DND-41 (cell line): Measurements from ENCODE around the gene HLCS.

Experiments
- ATAC-seq: fragments of 200-7000 bp; cut with Tn5 transposase; 3 replicates; pipeline ENCODE4 v1.9.1; 2021; ENCODE audit warnings: low read depth; ENCODE audit not compliant: insufficient read depth
- DNase-seq: peaks from one replicate; pipeline ENCODE4 v3.0.0-alpha.2; 2020
- H2AFZ ChIP-seq: 2 replicates; pipeline ENCODE4 v1.6.0; 2012; ENCODE audit warnings: low read depth, low read length
- H3K27ac ChIP-seq: 2 replicates; pipeline ENCODE4 v1.5.1; 2012; ENCODE audit warnings: low read length, inconsistent platforms
- H3K27me3 ChIP-seq: fragments of 200-600 bp; sonication (generic); 2 replicates; pipeline ENCODE4 v1.6.0; 2012; ENCODE audit warnings: low read length, mild to moderate bottlenecking, inconsistent platforms; ENCODE audit not compliant: insufficient read depth, poor library complexity
- H3K36me3 ChIP-seq: 2 replicates; pipeline ENCODE4 v1.5.1; 2012; ENCODE audit warnings: low read length, inconsistent platforms; ENCODE audit not compliant: insufficient read depth
- H3K4me1 ChIP-seq: 2 replicates; pipeline ENCODE4 v1.5.1; 2012; ENCODE audit warnings: mild to moderate bottlenecking, low read length; ENCODE audit not compliant: insufficient read depth
- H3K4me2 ChIP-seq: 2 replicates; pipeline ENCODE4 v1.6.0; 2012; ENCODE audit warnings: mild to moderate bottlenecking, moderate library complexity, low read length, inconsistent platforms; ENCODE audit not compliant: insufficient read depth
- H3K4me3 ChIP-seq, 2 experiments: fragments of 200-600 bp in 1 of 2; shearing (Covaris generic) in 1 of 2; 2 replicates each; pipeline ENCODE4 v1.5.1; 2012 to 2016; ENCODE audit warnings: inconsistent platforms in 2 of 2, low read length in 2 of 2, mild to moderate bottlenecking in 2 of 2, low read depth in 1 of 2, moderate library complexity in 1 of 2
- H3K79me2 ChIP-seq: 2 replicates; pipeline ENCODE4 v1.6.0; 2012; ENCODE audit warnings: low read length, inconsistent platforms; ENCODE audit not compliant: insufficient read depth
- H3K9ac ChIP-seq: 2 replicates; pipeline ENCODE4 v1.6.0; 2012; ENCODE audit warnings: low read depth, mild to moderate bottlenecking, inconsistent platforms, low read length, moderate library complexity
- H3K9me3 ChIP-seq: 2 replicates; pipeline ENCODE4 v1.5.1; 2012; ENCODE audit warnings: low read length, moderate library complexity, mild to moderate bottlenecking, inconsistent platforms; ENCODE audit not compliant: insufficient read depth, severe bottlenecking
- H4K20me1 ChIP-seq: 2 replicates; pipeline ENCODE4 v1.6.0; 2012; ENCODE audit warnings: low read length; ENCODE audit not compliant: insufficient read depth
- EZH2 ChIP-seq: IDR thresholded peaks from 3 replicates; pipeline ENCODE4 v1.6.1; 2012; ENCODE audit warnings: borderline replicate concordance, low read depth, mild to moderate bottlenecking, moderate library complexity, low read length, inconsistent platforms; ENCODE audit not compliant: severe bottlenecking
- TF ChIP-seq, protein P1 (sequence below): IDR thresholded peaks from 2 replicates; pipeline ENCODE4 v1.5.1; 2012; ENCODE audit warnings: borderline replicate concordance, low read length, moderate library complexity, mild to moderate bottlenecking; ENCODE audit not compliant: poor library complexity, severe bottlenecking; ENCODE audit errors: extremely low read depth

HLCS gene

DNA sequence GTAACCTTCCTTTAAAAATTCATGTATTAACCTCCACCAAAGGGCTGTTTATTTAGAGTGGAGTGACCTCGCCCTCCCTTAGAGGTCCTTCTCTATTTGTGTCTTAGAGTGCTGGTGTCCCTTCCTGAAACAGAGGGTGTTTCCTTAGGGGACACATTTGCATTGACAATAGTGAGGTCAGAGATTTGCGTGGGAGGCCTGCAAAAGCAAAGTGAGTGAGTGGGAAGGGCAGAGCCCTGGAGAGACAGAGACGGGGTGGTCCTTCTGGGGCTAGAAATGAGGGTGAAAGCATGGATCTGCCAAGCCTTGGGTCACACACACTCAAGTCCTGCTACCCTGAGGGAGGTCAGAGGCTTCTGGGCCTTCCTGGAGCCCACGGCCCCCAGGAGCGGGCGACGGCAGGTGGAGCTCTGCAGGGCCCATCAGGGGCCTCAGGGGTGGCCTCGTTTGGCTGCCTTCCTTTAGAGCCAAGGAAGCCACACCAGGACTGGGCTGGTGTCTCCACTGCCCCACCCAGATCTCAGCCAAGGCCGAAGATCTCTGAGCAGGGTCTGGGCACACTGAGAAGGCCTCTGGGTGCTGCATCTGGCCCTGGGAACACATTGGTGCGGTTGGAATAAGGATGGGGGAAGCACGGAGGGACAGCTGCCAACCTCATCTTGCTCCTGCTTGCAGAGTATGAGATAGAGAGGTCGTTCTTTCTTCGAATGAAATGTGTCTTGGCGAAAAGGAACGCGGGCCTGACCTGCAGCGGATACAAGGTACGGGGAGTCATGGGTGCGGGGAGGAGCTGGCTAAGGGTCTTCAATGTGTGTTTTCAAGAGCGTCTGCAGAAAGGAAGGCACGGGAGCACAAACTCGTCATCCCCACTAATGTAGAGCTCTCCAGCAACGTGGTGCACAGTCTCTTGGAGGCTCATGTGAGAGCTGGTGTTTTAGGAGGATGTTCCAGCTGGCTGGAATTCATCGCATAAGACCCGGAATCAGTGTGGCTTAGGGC, 243.8 kb downstream of the HLCS start:
- Histone ChIP-seq H3K4me2 (no peak overlapping the region), H3K79me2 (no peaks in the 10 kb centered on the region), H3K4me3 (no peak overlapping the region), H2AFZ (no peak overlapping the region), H4K20me1 (no peaks in the 10 kb centered on the region), H3K4me1 (no peaks in the 10 kb centered on the region), H3K27me3 (no peaks in the 10 kb centered on the region), H3K9ac (no peak overlapping the region), H3K36me3 (no peaks in the 10 kb centered on the region), H3K27ac (no peak overlapping the region), H3K9me3 (no peaks in the 10 kb centered on the region)
- ATAC-seq, result no peak
- DNase-seq, result no peak
- TF ChIP-seq, protein P1, sequence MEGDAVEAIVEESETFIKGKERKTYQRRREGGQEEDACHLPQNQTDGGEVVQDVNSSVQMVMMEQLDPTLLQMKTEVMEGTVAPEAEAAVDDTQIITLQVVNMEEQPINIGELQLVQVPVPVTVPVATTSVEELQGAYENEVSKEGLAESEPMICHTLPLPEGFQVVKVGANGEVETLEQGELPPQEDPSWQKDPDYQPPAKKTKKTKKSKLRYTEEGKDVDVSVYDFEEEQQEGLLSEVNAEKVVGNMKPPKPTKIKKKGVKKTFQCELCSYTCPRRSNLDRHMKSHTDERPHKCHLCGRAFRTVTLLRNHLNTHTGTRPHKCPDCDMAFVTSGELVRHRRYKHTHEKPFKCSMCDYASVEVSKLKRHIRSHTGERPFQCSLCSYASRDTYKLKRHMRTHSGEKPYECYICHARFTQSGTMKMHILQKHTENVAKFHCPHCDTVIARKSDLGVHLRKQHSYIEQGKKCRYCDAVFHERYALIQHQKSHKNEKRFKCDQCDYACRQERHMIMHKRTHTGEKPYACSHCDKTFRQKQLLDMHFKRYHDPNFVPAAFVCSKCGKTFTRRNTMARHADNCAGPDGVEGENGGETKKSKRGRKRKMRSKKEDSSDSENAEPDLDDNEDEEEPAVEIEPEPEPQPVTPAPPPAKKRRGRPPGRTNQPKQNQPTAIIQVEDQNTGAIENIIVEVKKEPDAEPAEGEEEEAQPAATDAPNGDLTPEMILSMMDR, result no peak
- no peak for TF ChIP-seq EZH2

DNA sequence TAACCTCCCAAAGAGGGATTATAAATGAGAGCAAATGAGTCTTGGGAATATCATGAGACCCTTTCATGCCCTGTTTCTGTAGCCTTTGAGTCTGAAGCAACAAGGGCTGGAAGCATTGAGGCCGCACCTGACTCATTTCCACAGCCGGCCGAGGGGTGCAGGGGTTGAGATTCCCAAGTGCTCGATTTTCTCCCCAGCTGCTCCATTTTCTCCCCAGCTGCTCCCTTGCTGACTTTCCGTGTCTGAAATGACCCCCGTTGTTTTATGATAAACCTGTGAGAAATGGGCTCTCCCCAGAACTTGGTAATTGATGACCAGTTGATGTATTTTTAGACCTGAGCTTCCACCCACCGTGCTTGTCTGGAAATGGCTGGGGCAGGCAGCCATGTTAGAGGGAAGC, 244.7 kb downstream of the HLCS start:
- H3K9me3 ChIP-seq, result no peaks in the 10 kb centered on the region
- H4K20me1 ChIP-seq, result no peaks in the 10 kb centered on the region
- DNase-seq, result no peak
- H3K9ac ChIP-seq, result no peak overlapping the region
- no peak for TF ChIP-seq EZH2
- TF ChIP-seq, protein P1, result no peak
- ATAC-seq, result no peak
- H3K36me3 ChIP-seq, result no peaks in the 10 kb centered on the region
- no peak overlapping the region for H3K4me3 ChIP-seq
- no peak overlapping the region for H3K27ac ChIP-seq
- no peak overlapping the region for H2AFZ ChIP-seq
- no peaks in the 10 kb centered on the region for H3K27me3 ChIP-seq
- no peak overlapping the region for H3K4me2 ChIP-seq
- H3K4me1 ChIP-seq, result no peaks in the 10 kb centered on the region
- H3K79me2 ChIP-seq, result no peaks in the 10 kb centered on the region

DNA sequence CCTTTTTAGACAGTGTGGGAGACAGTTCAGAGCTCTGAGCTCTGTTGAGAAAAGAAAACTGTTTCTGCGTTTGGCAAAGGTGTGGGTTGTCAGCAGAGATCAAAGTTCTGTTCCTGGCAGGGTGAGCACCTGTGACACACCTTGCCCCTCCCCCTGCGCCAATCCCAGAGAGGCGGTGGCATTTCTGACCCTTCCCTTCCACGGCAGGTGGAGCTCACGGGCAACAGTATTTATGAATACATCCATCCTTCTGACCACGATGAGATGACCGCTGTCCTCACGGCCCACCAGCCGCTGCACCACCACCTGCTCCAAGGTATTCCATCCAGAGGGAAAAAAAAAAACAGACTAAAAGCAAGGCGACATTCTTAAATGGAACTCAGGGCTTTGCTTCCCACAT, 246.9 kb downstream of the HLCS start:
- no peaks in the 10 kb centered on the region for H3K9me3 ChIP-seq
- H3K4me1 ChIP-seq, result no peaks in the 10 kb centered on the region
- no peak overlapping the region for H2AFZ ChIP-seq
- TF ChIP-seq, protein P1, result no peak
- TF ChIP-seq EZH2, result no peak
- no peaks in the 10 kb centered on the region for H3K79me2 ChIP-seq
- DNase-seq, result no peak
- no peak for ATAC-seq
- no peak overlapping the region for H3K4me3 ChIP-seq
- H3K36me3 ChIP-seq, result no peaks in the 10 kb centered on the region
- no peaks in the 10 kb centered on the region for H3K27me3 ChIP-seq
- H3K27ac ChIP-seq, result no peak overlapping the region
- H4K20me1 ChIP-seq, result no peaks in the 10 kb centered on the region
- no peak overlapping the region for H3K4me2 ChIP-seq
- no peak overlapping the region for H3K9ac ChIP-seq
